ENCODE data around the gene DOK6. TPM values are rescaled to one million over a fixed set of nuclear protein-coding genes. Genes with fewer than 3 reads are reported as not detected.

DOK6 gene
- total and polyA plus RNA-seq, 10 of the 15 experiments (the other 5 are each of a cell fraction or from before 2014, with no cell fraction given): 0.01 to 0.09 (median 0.04) TPM; not detected in 4

GRCh38 chr18:69786427-69786826, 385.7 kb downstream of the DOK6 start (continued):
- TF ChIP-seq, protein P1, sequence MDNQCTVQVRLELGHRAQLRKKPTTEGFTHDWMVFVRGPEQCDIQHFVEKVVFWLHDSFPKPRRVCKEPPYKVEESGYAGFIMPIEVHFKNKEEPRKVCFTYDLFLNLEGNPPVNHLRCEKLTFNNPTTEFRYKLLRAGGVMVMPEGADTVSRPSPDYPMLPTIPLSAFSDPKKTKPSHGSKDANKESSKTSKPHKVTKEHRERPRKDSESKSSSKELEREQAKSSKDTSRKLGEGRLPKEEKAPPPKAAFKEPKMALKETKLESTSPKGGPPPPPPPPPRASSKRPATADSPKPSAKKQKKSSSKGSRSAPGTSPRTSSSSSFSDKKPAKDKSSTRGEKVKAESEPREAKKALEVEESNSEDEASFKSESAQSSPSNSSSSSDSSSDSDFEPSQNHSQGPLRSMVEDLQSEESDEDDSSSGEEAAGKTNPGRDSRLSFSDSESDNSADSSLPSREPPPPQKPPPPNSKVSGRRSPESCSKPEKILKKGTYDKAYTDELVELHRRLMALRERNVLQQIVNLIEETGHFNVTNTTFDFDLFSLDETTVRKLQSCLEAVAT (IDR thresholded peaks at IDR 0.05): no peak
- TF ChIP-seq LARP7 (IDR thresholded peaks at IDR 0.05) (no peak), DPF2 (IDR thresholded peaks at IDR 0.05) (no peak)

DNA sequence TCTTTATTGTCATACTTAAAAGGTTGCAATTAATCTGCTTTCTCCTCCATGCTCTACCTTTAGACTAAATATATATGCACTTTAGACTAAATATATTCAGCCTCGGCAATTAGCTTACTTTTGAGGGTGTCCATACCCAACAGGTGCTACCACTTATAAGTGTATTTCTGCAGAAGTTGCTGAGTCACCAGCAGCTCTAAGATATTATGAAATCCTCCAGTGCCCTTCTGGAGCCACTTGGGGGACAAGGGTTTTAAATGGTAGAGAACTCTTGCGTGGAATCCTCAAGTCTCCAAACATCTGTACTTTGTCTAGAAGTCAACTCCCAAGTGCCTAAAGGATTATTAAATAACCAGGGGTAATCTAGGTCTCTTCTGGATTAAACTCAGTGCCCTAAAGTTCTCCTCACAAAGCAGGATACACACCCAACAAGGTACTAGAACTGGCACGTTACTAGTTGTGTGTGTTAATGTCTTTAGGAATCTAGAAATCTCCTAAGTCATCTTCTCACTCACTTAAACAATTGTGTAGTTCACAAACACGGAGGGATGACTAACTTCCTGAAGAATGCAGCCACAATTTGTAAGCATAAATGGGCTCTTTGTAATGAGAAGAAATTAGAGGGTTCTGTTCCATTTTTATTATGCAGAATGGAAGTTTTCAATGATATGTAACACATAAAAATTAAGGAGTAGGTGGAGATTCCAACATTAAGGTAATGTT, 387.3 kb downstream of the DOK6 start:
- in situ Hi-C loops (cut with MboI): no loop called here
- intact Hi-C loops (cut with micrococcal nuclease; ENCODE audit: unreplicated experiment): no loop called here
- Histone ChIP-seq H2AFZ (ENCODE audit: control insufficient read depth, low read depth, low read length) (no peak overlapping the region), H3K79me2 (ENCODE audit: control insufficient read depth, insufficient read depth, low read length) (no peaks in the 10 kb centered on the region), H3K4me2 (ENCODE audit: control insufficient read depth, insufficient read depth) (no peak overlapping the region), H3K4me1 (ENCODE audit: control insufficient read depth, insufficient read depth, low read length) (no peaks in the 10 kb centered on the region), H3K27me3 (replicated peaks in 1 of 2; ENCODE audit: control insufficient read depth in 2 of 2, insufficient read depth in 2 of 2, low read length in 1 of 2) (no peaks in the 10 kb centered on the region), H3K4me3 (no peak overlapping the region), H3K9ac (ENCODE audit: control insufficient read depth, insufficient read depth, low read length) (no peak overlapping the region), H3K9me3 (replicated peaks; ENCODE audit: control insufficient read depth, insufficient read depth, low read length) (no peaks in the 10 kb centered on the region), H3K27ac (ENCODE audit: control insufficient read depth, insufficient read depth) (no peak overlapping the region), H4K20me1 (ENCODE audit: control insufficient read depth, insufficient read depth) (no peaks in the 10 kb centered on the region), H3K36me3 (ENCODE audit: control insufficient read depth in 2 of 2, insufficient read depth in 2 of 2, low read length in 1 of 2) (no peaks in the 10 kb centered on the region)
- no TSS peak for BruUV-seq (replicated peaks)
- ChIA-PET CTCF (interaction anchor here (1.2 to 1.7 kb wide), 2 partner anchors 22 to 48 kb away, joined by 4 read pairs; no protein-coding TSS in a partner anchor), SMC1A (ENCODE audit: uncharacterized antibody, unreplicated experiment) (interaction anchor here (1.1 kb wide), 1 partner anchor 9 kb away, joined by 5 read pairs; no protein-coding TSS in a partner anchor), RAD21 (ENCODE audit: unreplicated experiment) (no interaction called here), POLR2A (no interaction called here)
- ATAC-seq (no peak), FAIRE-seq (no peak), DNase-seq (ENCODE audit: low read depth, low spot score) (no peak)
- 33% methylated on average over 4 of the region's 4 CpGs for WGBS (ENCODE audit: insufficient coverage, insufficient replicate concordance, low lambda C conversion rate, missing lambda C conversion rate)
- TF ChIP-seq KDM1A (IDR thresholded peaks at IDR 0.05; ENCODE audit: borderline replicate concordance) (no peak), RFX5 (IDR thresholded peaks at IDR 0.05; ENCODE audit: low read depth, low read length) (no peak), FOS (IDR thresholded peaks at IDR 0.05; ENCODE audit: borderline replicate concordance, extremely low read depth, insufficient read length) (no peak), CEBPZ (IDR thresholded peaks at IDR 0.05; ENCODE audit: low read depth, low read length) (no peak)
